DMS153 (cell line): ENCODE results near the gene CFAP221.
"Not testable (repeated sequence)": the region's sequence is repeated elsewhere in the genome, so short reads cannot be mapped to it uniquely, and the experiment has no call there.

ENCODE experiments used
- DNase-seq: peaks from one replicate; lab custom pipeline; 2025; lab: John Stamatoyannopoulos, UW

CFAP221 gene

GRCh38 chr2:119590873-119591272 is 46.6 kb downstream of the CFAP221 start:
- no peak for DNase-seq

GRCh38 chr2:119591523-119591922 is 47.3 kb downstream of the CFAP221 start:
- no peak for DNase-seq

- DNase-seq: no peak
These were observed 48.2 kb downstream of the CFAP221 start for GRCh38 chr2:119592436-119592835.

GRCh38 chr2:119596638-119597037 is 52.4 kb downstream of the CFAP221 start:
- DNase-seq: no peak

GRCh38 chr2:119598596-119599263 is 54.5 kb downstream of the CFAP221 start:
- peak; percentile 89 for DNase-seq

GRCh38 chr2:119599384-119599783 is 55.1 kb downstream of the CFAP221 start:
- no peak for DNase-seq

- DNase-seq: no peak
These were observed 60.8 kb downstream of the CFAP221 start for GRCh38 chr2:119605096-119605495.

GRCh38 chr2:119606674-119607073 is 62.4 kb downstream of the CFAP221 start:
- no peak for DNase-seq

GRCh38 chr2:119608553-119608952 is 64.3 kb downstream of the CFAP221 start:
- no peak for DNase-seq

GRCh38 chr2:119609337-119609736 is 65.1 kb downstream of the CFAP221 start:
- no peak for DNase-seq

GRCh38 chr2:119614140-119614539 is 69.9 kb downstream of the CFAP221 start:
- DNase-seq: not testable (repeated sequence)

- no peak for DNase-seq
These were observed 72.2 kb downstream of the CFAP221 start for GRCh38 chr2:119616421-119616820.

- DNase-seq: no peak
These were observed 73.2 kb downstream of the CFAP221 start for GRCh38 chr2:119617455-119617854.

GRCh38 chr2:119618725-119619124 is 74.5 kb downstream of the CFAP221 start:
- DNase-seq: not testable (repeated sequence)

GRCh38 chr2:119625226-119625625 is 81.0 kb downstream of the CFAP221 start:
- DNase-seq: no peak

GRCh38 chr2:119629323-119629825 is 85.1 kb downstream of the CFAP221 start:
- DNase-seq: no peak

GRCh38 chr2:119630121-119630520 is 85.9 kb downstream of the CFAP221 start:
- DNase-seq: no peak

- no peak for DNase-seq
These were observed 93.1 kb downstream of the CFAP221 start for GRCh38 chr2:119637371-119637770.

- no peak for DNase-seq
These were observed 94.0 kb downstream of the CFAP221 start for GRCh38 chr2:119638246-119638645.

GRCh38 chr2:119638685-119639554 is 94.7 kb downstream of the CFAP221 start:
- no peak for DNase-seq

- DNase-seq: peak; percentile 40
These were observed 97.5 kb downstream of the CFAP221 start for GRCh38 chr2:119641562-119642258.

GRCh38 chr2:119644186-119644585 is 99.9 kb downstream of the CFAP221 start:
- no peak for DNase-seq
